A673 (cell line): ENCODE results near the gene RECQL5. TPM values are rescaled to one million over a fixed set of nuclear protein-coding genes. Genes with fewer than 3 reads are reported as not detected.

Experiments used
- BruUV-seq: library from RNA; stranded (reverse); fragments of 400-500 nt; replicated peaks from 2 replicates; lab custom pipeline; 2021; lab: Mats Ljungman, UMichigan
- CTCF ChIA-PET: fragments of 300-600 bp; sonication (Branson Sonifier 250); formaldehyde crosslinking; loops from one replicate; lab custom pipeline; 2022; ENCODE audit warnings: antibody characterized with exemption; lab: Charles Lee
- POLR2A ChIA-PET: fragments of 300-600 bp; sonication (Branson Sonifier 250); formaldehyde crosslinking; loops from one replicate; lab custom pipeline; 2022; ENCODE audit warnings: antibody characterized with exemption; ENCODE audit not compliant: low non-redundant PET; lab: Charles Lee
- DNase-seq: peaks from one replicate; pipeline ENCODE4 v3.0.0-alpha.2; 2015; ENCODE audit warnings: low spot score
- H3K27ac ChIP-seq: fragments of 200-600 bp; sonication (generic); 2 replicates; pipeline ENCODE4 v1.5.1; 2016; ENCODE audit warnings: mixed run types, low read depth, mild to moderate bottlenecking, mixed read lengths, antibody characterized with exemption, low read length; ENCODE audit not compliant: poor library complexity, severe bottlenecking
- H3K27me3 ChIP-seq: fragments of 200-600 bp; sonication (generic); replicated peaks from 2 replicates; pipeline ENCODE4 v1.6.1; 2017; ENCODE audit warnings: mixed run types, low read depth, mild to moderate bottlenecking, mixed read lengths, antibody characterized with exemption, low read length; ENCODE audit not compliant: insufficient read depth, poor library complexity
- H3K36me3 ChIP-seq: fragments of 200-600 bp; sonication (generic); 2 replicates; pipeline ENCODE4 v1.6.1; 2016; ENCODE audit warnings: mixed run types, mild to moderate bottlenecking, mixed read lengths, antibody characterized with exemption, low read length; ENCODE audit not compliant: insufficient read depth, poor library complexity, severe bottlenecking
- H3K4me1 ChIP-seq: fragments of 200-600 bp; sonication (generic); 2 replicates; pipeline ENCODE4 v1.6.1; 2017; ENCODE audit warnings: mixed run types, mild to moderate bottlenecking, mixed read lengths, antibody characterized with exemption, low read length; ENCODE audit not compliant: insufficient read depth, poor library complexity, severe bottlenecking
- H3K4me3 ChIP-seq: fragments of 200-600 bp; sonication (generic); 2 replicates; pipeline ENCODE4 v1.5.1; 2016; ENCODE audit warnings: low read depth, mixed run types, mild to moderate bottlenecking, mixed read lengths, low read length; ENCODE audit not compliant: poor library complexity, severe bottlenecking
- H3K9me3 ChIP-seq: fragments of 200-600 bp; sonication (generic); 2 replicates; pipeline ENCODE4 v1.6.1; 2016; ENCODE audit warnings: mixed run types, low read depth, mild to moderate bottlenecking, mixed read lengths, antibody characterized with exemption, low read length; ENCODE audit not compliant: poor library complexity, severe bottlenecking
- EZH2 ChIP-seq: fragments of 200-600 bp; sonication (generic); IDR thresholded peaks from 2 replicates; pipeline ENCODE4 v1.6.1; 2017; ENCODE audit warnings: borderline replicate concordance, low read depth, mild to moderate bottlenecking, mixed read lengths, antibody characterized with exemption, low read length; ENCODE audit not compliant: poor library complexity, severe bottlenecking
- intact Hi-C: fragments of 100-400 bp; cut with micrococcal nuclease; formaldehyde crosslinking; loops from one replicate; pipeline ENCODE4 v1.10.0; 2022; ENCODE audit not compliant: unreplicated experiment
- total RNA-seq: library from RNA; stranded (reverse); gene quantifications from 2 replicates; pipeline ENCODE4 v1.2.3, GENCODE V29; 2021
- TF ChIP-seq, protein P1 (sequence below): fragments of 300-800, 200-600 bp; sonication (generic); conservative IDR thresholded peaks from 2 replicates; pipeline ENCODE4 v1.5.1; 2017; ENCODE audit warnings: low read depth, mild to moderate bottlenecking, antibody characterized with exemption, low read length, moderate library complexity, mixed read lengths

RECQL5 gene
- total RNA-seq, 1 experiment from 2014 or later: 30.6 TPM

DNA sequence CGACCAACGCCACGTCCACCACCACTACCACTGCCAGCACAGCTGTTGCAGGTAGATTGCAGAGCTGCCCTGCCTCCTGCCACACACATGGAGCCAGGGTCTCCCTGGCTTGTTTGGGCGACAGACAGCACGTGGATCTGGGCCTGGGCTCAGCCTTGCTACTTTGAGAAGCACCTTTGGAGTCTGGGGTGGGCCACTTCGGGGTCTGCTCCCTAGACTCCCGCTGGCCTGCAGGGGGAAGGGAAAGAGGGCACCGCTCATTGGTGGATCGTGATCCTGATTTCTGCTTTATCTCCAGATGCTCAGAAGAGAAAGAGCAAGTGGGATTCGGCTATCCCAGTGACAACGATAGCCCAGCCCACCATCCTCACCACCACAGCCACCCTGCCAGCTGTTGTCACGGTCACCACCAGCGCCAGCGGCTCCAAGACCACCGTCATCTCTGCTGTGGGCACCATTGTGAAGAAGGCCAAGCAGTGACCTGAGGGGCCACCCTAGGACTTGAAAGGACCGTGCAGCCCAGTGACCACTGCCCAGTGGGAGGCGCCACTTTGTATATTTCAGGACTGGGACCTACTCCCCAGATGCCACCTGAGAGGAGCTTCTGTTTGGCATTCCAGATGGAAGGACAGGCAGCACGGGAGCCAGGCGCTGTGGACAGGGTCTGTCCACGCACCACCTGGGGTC is 39.2 kb upstream of the RECQL5 start:
- Histone ChIP-seq H3K4me3 (no peak overlapping the region), H3K4me1 (no peaks in the 10 kb centered on the region), H3K27ac (no peak overlapping the region), H3K27me3 (no peaks in the 10 kb centered on the region), H3K9me3 (no peaks in the 10 kb centered on the region), H3K36me3 (peaks cover 44% of the 10 kb centered on the region)
- ChIA-PET CTCF (no interaction called here), POLR2A (no interaction called here)
- intact Hi-C loops: no loop called here
- TF ChIP-seq, protein P1, sequence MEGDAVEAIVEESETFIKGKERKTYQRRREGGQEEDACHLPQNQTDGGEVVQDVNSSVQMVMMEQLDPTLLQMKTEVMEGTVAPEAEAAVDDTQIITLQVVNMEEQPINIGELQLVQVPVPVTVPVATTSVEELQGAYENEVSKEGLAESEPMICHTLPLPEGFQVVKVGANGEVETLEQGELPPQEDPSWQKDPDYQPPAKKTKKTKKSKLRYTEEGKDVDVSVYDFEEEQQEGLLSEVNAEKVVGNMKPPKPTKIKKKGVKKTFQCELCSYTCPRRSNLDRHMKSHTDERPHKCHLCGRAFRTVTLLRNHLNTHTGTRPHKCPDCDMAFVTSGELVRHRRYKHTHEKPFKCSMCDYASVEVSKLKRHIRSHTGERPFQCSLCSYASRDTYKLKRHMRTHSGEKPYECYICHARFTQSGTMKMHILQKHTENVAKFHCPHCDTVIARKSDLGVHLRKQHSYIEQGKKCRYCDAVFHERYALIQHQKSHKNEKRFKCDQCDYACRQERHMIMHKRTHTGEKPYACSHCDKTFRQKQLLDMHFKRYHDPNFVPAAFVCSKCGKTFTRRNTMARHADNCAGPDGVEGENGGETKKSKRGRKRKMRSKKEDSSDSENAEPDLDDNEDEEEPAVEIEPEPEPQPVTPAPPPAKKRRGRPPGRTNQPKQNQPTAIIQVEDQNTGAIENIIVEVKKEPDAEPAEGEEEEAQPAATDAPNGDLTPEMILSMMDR: no peak
- TF ChIP-seq EZH2: no peak
- DNase-seq: no peak
- TSS peak; percentile 45 for BruUV-seq

DNA sequence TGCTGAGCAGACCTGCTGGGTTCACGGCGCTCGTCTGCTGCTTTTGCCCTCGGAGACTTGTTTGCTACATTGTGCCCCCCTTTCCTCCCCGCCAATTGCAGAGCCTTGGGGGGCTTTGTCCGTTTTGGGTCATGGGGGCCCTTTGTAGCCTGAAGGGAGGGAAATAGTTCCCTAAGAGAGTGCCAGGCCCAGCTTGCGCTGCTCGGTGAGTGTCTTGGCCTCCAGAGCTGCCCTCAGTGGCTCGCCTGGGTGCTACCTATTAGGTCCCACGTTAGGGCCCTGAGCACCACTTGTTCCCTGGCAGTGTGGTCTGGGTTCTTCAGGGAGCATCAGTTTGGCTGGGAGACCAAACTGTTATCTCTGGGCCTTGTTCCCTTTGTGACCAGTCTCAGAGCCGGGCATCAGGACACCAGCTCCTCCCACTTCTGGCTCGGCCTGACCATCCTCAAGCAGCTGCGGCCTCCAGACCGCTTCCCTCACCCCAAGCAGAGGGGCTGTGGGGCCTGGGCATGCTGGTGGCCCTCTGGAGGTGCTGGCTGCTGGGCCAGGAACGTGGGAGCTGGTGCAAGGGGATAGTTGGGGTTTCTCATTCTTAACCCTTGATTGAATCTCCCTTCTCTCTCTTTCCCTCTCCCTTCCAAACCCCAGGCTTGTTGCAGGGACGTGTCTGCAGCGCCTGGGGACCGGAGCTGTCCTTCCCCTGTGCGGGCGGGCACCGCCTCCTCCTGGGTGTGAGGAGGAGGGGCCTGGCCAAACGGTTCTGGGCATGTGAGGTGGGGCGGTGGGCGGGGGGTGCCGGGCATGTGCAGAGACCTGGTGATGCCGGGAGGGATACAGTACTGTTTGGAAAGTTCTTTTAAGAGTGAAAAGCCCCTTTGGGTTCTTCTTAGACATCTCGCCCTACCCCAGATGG is 38.3 kb upstream of the RECQL5 start:
- TF ChIP-seq, protein P1: no peak
- no peak for TF ChIP-seq EZH2
- Histone ChIP-seq H3K4me3 (no peak overlapping the region), H3K9me3 (no peaks in the 10 kb centered on the region), H3K4me1 (no peaks in the 10 kb centered on the region), H3K36me3 (peaks cover 53% of the 10 kb centered on the region), H3K27ac (no peak overlapping the region), H3K27me3 (no peaks in the 10 kb centered on the region)
- no TSS peak for BruUV-seq
- intact Hi-C loops: no loop called here
- CTCF ChIA-PET: no interaction called here
- POLR2A ChIA-PET: no interaction called here
- no peak for DNase-seq

DNA sequence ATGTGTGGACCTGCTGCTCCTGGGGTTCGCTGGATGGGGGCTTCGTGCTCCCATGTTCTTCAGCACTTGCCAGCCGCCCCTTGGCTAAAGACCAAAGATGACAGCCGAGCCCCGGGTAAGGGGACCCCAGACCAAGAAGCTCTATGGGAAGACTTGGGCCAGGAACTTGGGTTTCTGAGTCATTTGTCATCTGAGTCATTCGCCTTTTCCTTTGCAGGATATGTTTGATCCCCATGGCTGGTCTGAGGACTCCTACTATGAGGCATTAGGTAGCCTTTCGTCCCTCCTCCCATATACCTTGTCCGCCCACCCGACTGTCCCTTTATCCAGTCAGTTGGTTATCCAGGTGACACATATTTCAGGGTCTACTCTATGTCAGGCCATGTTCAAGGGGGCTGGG is 36.6 kb upstream of the RECQL5 start:
- H3K27me3 ChIP-seq: no peaks in the 10 kb centered on the region
- intact Hi-C loops: no loop called here
- TF ChIP-seq, protein P1: no peak
- no peak for TF ChIP-seq EZH2
- peaks cover 63% of the 10 kb centered on the region for H3K36me3 ChIP-seq
- H3K9me3 ChIP-seq: no peaks in the 10 kb centered on the region
- no TSS peak for BruUV-seq
- no peak overlapping the region for H3K27ac ChIP-seq
- no peak for DNase-seq
- H3K4me1 ChIP-seq: no peaks in the 10 kb centered on the region
- CTCF ChIA-PET: no interaction called here
- H3K4me3 ChIP-seq: no peak overlapping the region
- POLR2A ChIA-PET: no interaction called here
